HG03108 (cell line): ENCODE results near the gene CALM3.

Source experiments
- ATAC-seq: cut with Tn5 transposase; IDR thresholded peaks from one replicate; pipeline ENCODE4 v1.9.1; 2021; ENCODE audit warnings: moderate library complexity; ENCODE audit not compliant: unreplicated experiment

The CALM3 gene

GRCh38 chr19:46634656-46635218 lies 33.6 kb downstream of the CALM3 start:
- ATAC-seq: no peak

GRCh38 chr19:46635920-46636761 lies 35.0 kb downstream of the CALM3 start, which contains the start of gene GNG8:
GNG8 (minus strand) TSS chr19:46636202; CDS start chr19:46634682, 1,520 bp downstream.
- no peak for ATAC-seq

- ATAC-seq: no peak
These were observed 36.1 kb downstream of the CALM3 start for GRCh38 chr19:46637224-46637623.

- no peak for ATAC-seq
These were observed 38.4 kb downstream of the CALM3 start for GRCh38 chr19:46639358-46640182.

GRCh38 chr19:46640656-46641055 lies 39.5 kb downstream of the CALM3 start:
- ATAC-seq: no peak

- no peak for ATAC-seq
These were observed 43.6 kb downstream of the CALM3 start for GRCh38 chr19:46644720-46645119.

- ATAC-seq: no peak
These were observed 45.3 kb downstream of the CALM3 start for GRCh38 chr19:46646402-46646801.

GRCh38 chr19:46648060-46648960 lies 47.2 kb downstream of the CALM3 start:
- no peak for ATAC-seq

- ATAC-seq: no peak
These were observed 48.1 kb downstream of the CALM3 start for GRCh38 chr19:46648961-46649960.

- no peak for ATAC-seq
These were observed 49.3 kb downstream of the CALM3 start for GRCh38 chr19:46650445-46650844.

- no peak for ATAC-seq
These were observed 53.6 kb downstream of the CALM3 start for GRCh38 chr19:46654621-46655152.

- no peak for ATAC-seq
These were observed 55.4 kb downstream of the CALM3 start for GRCh38 chr19:46656541-46656940.

- no peak for ATAC-seq
These were observed 58.2 kb downstream of the CALM3 start for GRCh38 chr19:46659151-46660007.

GRCh38 chr19:46660008-46660517 lies 58.9 kb downstream of the CALM3 start:
- ATAC-seq: no peak
